ENCODE data around the gene ACAD11.

Gene ACAD11

GRCh38 chr3:132629928-132630327 lies 29.7 kb downstream of the ACAD11 start:
- Histone ChIP-seq H3K14ac (ENCODE audit: low read length) (no peak overlapping the region), H3K4me2 (ENCODE audit: insufficient read depth, low read length, poor library complexity, severe bottlenecking) (no peak overlapping the region), H2BK12ac (ENCODE audit: low read length) (no peak overlapping the region), H3K23ac (ENCODE audit: low read depth, low read length, poor library complexity) (no peak overlapping the region), H3K36me3 (replicated peaks in 1 of 2; ENCODE audit: control insufficient read depth in 2 of 2, insufficient read depth in 2 of 2, low read length in 2 of 2) (peaks cover 2 to 53% of the 10 kb centered on the region in 2 donors), H3K9ac (ENCODE audit: low read depth, low read length, poor library complexity) (no peak overlapping the region), H3K79me1 (ENCODE audit: low read depth, low read length) (no peaks in the 10 kb centered on the region), H4K91ac (ENCODE audit: low read depth, low read length, poor library complexity) (no peak overlapping the region), H3K4ac (ENCODE audit: low read length) (no peak overlapping the region), H2BK120ac (ENCODE audit: low read depth, low read length) (no peak overlapping the region), H2AK5ac (ENCODE audit: low read depth, low read length) (no peak overlapping the region), H3K4me3 (ENCODE audit: low read length in 2 of 2) (no peak overlapping the region), H3K9me3 (replicated peaks in 1 of 2; ENCODE audit: control insufficient read depth in 2 of 2, insufficient read depth in 1 of 2, low read depth in 1 of 2, low read length in 2 of 2) (no peaks in the 10 kb centered on the region), H2AFZ (ENCODE audit: low read length) (no peak overlapping the region), H3K4me1 (ENCODE audit: control insufficient read depth in 2 of 2, insufficient read depth in 1 of 2, low read depth in 1 of 2, low read length in 2 of 2) (no peaks in the 10 kb centered on the region), H2BK15ac (ENCODE audit: low read length) (no peak overlapping the region), H3K27ac (replicated peaks; ENCODE audit: low read length) (no peak overlapping the region), H4K8ac (ENCODE audit: low read depth, low read length) (no peak overlapping the region), H3K18ac (ENCODE audit: low read length) (no peak overlapping the region), H2BK5ac (ENCODE audit: low read length) (no peak overlapping the region), H3K27me3 (ENCODE audit: control insufficient read depth in 3 of 3, insufficient read depth in 3 of 3, low read depth in 1 of 3, low read length in 3 of 3) (no peaks in the 10 kb centered on the region)
- WGBS, 2 donors (ENCODE audit: extremely low coverage in 2 of 2, insufficient read length in 2 of 2, insufficient replicate concordance in 1 of 2) = no CpG with 5 or more reads among the region's 1 CpG
- DNase-seq (ENCODE audit: low spot score) = no peak

GRCh38 chr3:132628157-132628556 lies 31.5 kb downstream of the ACAD11 start:
- Histone ChIP-seq H3K14ac (ENCODE audit: low read length) (no peak overlapping the region), H2AK5ac (ENCODE audit: low read depth, low read length) (no peak overlapping the region), H2BK5ac (ENCODE audit: low read length) (no peak overlapping the region), H3K9ac (ENCODE audit: low read depth, low read length, poor library complexity) (no peak overlapping the region), H2BK12ac (ENCODE audit: low read length) (no peak overlapping the region), H3K79me1 (ENCODE audit: low read depth, low read length) (no peaks in the 10 kb centered on the region), H3K18ac (ENCODE audit: low read length) (no peak overlapping the region), H3K23ac (ENCODE audit: low read depth, low read length, poor library complexity) (no peak overlapping the region), H3K27ac (replicated peaks; ENCODE audit: low read length) (no peak overlapping the region), H3K4me2 (ENCODE audit: insufficient read depth, low read length, poor library complexity, severe bottlenecking) (no peak overlapping the region), H3K9me3 (replicated peaks in 1 of 2; ENCODE audit: control insufficient read depth in 2 of 2, insufficient read depth in 1 of 2, low read depth in 1 of 2, low read length in 2 of 2) (no peaks in the 10 kb centered on the region), H3K4me1 (ENCODE audit: control insufficient read depth in 2 of 2, insufficient read depth in 1 of 2, low read depth in 1 of 2, low read length in 2 of 2) (no peaks in the 10 kb centered on the region), H3K27me3 (ENCODE audit: control insufficient read depth in 3 of 3, insufficient read depth in 3 of 3, low read depth in 1 of 3, low read length in 3 of 3) (no peaks in the 10 kb centered on the region), H2AFZ (ENCODE audit: low read length) (no peak overlapping the region), H4K91ac (ENCODE audit: low read depth, low read length, poor library complexity) (no peak overlapping the region), H4K8ac (ENCODE audit: low read depth, low read length) (no peak overlapping the region), H2BK15ac (ENCODE audit: low read length) (no peak overlapping the region), H3K4ac (ENCODE audit: low read length) (no peak overlapping the region), H3K36me3 (replicated peaks in 1 of 2; ENCODE audit: control insufficient read depth in 2 of 2, insufficient read depth in 2 of 2, low read length in 2 of 2) (peaks cover 2 to 60% of the 10 kb centered on the region in 2 donors), H3K4me3 (ENCODE audit: low read length in 2 of 2) (no peak overlapping the region), H2BK120ac (ENCODE audit: low read depth, low read length) (no peak overlapping the region)
- DNase-seq (ENCODE audit: low spot score) = no peak
- WGBS, 2 donors (ENCODE audit: extremely low coverage in 2 of 2, insufficient read length in 2 of 2, insufficient replicate concordance in 1 of 2) = no CpG with 5 or more reads among the region's 2 CpGs

DNA sequence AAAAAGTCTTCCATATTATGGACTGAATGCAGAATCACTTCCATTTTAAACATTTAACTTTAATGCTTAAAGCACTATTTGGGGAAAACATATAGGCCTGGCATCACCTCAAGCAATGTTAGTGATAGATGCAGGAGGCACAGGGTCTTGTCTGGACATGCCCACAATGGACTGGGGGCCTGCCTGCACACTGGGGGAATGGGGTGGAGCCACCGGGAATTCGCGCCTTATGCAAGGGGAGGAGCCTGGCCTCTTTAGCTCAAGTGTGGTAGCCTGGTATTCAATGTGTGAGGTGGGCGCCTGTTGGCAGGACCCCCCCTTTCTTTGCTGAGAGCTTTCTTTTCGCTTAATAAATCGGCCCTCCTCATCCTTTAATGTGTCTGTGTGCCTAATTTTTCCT lies 32.7 kb downstream of the ACAD11 start:
- Histone ChIP-seq H3K9me3 (replicated peaks in 1 of 2; ENCODE audit: control insufficient read depth in 2 of 2, insufficient read depth in 1 of 2, low read depth in 1 of 2, low read length in 2 of 2) (no peaks in the 10 kb centered on the region), H3K4me1 (ENCODE audit: control insufficient read depth in 2 of 2, insufficient read depth in 1 of 2, low read depth in 1 of 2, low read length in 2 of 2) (no peaks in the 10 kb centered on the region), H3K27me3 (ENCODE audit: control insufficient read depth in 3 of 3, insufficient read depth in 3 of 3, low read depth in 1 of 3, low read length in 3 of 3) (no peaks in the 10 kb centered on the region), H2AK5ac (ENCODE audit: low read depth, low read length) (no peak overlapping the region), H2AFZ (ENCODE audit: low read length) (peak overlapping the region; percentile 14), H2BK12ac (ENCODE audit: low read length) (no peak overlapping the region), H3K9ac (ENCODE audit: low read depth, low read length, poor library complexity) (no peak overlapping the region), H2BK5ac (ENCODE audit: low read length) (no peak overlapping the region), H3K79me1 (ENCODE audit: low read depth, low read length) (no peaks in the 10 kb centered on the region), H3K4ac (ENCODE audit: low read length) (no peak overlapping the region), H3K18ac (ENCODE audit: low read length) (no peak overlapping the region), H4K91ac (ENCODE audit: low read depth, low read length, poor library complexity) (no peak overlapping the region), H2BK15ac (ENCODE audit: low read length) (no peak overlapping the region), H4K8ac (ENCODE audit: low read depth, low read length) (no peak overlapping the region), H3K4me3 (ENCODE audit: low read length in 2 of 2) (no peak overlapping the region), H2BK120ac (ENCODE audit: low read depth, low read length) (no peak overlapping the region), H3K4me2 (ENCODE audit: insufficient read depth, low read length, poor library complexity, severe bottlenecking) (no peak overlapping the region), H3K27ac (replicated peaks; ENCODE audit: low read length) (no peak overlapping the region), H3K14ac (ENCODE audit: low read length) (no peak overlapping the region), H3K23ac (ENCODE audit: low read depth, low read length, poor library complexity) (no peak overlapping the region), H3K36me3 (replicated peaks in 1 of 2; ENCODE audit: control insufficient read depth in 2 of 2, insufficient read depth in 2 of 2, low read length in 2 of 2) (peaks cover 2 to 64% of the 10 kb centered on the region in 2 donors)
- no peak for DNase-seq (ENCODE audit: low spot score)
- no CpG with 5 or more reads among the region's 6 CpGs for WGBS, 2 donors (ENCODE audit: extremely low coverage in 2 of 2, insufficient read length in 2 of 2, insufficient replicate concordance in 1 of 2)

DNA sequence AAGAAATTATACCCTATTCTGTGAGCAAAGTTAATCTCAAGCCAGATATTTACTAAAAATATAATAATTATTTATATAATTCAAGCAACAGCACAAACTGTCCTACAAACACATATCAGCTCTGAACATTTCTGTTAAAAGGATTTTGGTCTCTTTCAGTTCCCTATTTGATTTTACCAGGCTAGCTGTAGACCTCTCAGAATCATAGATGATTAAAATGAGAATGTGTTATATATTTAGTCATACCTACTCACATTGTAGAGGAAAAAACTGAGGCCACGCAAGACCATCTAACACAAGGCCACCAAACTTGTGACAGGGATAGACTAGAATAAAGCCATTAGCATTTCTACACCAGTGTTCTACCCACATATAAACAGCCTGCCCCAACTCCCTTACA lies 34.0 kb downstream of the ACAD11 start:
- no CpG with 5 or more reads among the region's 1 CpG for WGBS, 2 donors (ENCODE audit: extremely low coverage in 2 of 2, insufficient read length in 2 of 2, insufficient replicate concordance in 1 of 2)
- H3K4ac ChIP-seq (ENCODE audit: low read length) = no peak overlapping the region
- no peak overlapping the region for H4K8ac ChIP-seq (ENCODE audit: low read depth, low read length)
- H3K79me1 ChIP-seq (ENCODE audit: low read depth, low read length) = no peaks in the 10 kb centered on the region
- H2BK15ac ChIP-seq (ENCODE audit: low read length) = no peak overlapping the region
- no peak overlapping the region for H3K4me2 ChIP-seq (ENCODE audit: insufficient read depth, low read length, poor library complexity, severe bottlenecking)
- no peaks in the 10 kb centered on the region for H3K4me1 ChIP-seq (ENCODE audit: control insufficient read depth in 2 of 2, insufficient read depth in 1 of 2, low read depth in 1 of 2, low read length in 2 of 2)
- H3K14ac ChIP-seq (ENCODE audit: low read length) = no peak overlapping the region
- no peak overlapping the region for H3K18ac ChIP-seq (ENCODE audit: low read length)
- no peak overlapping the region for H2BK5ac ChIP-seq (ENCODE audit: low read length)
- H2BK120ac ChIP-seq (ENCODE audit: low read depth, low read length) = no peak overlapping the region
- peaks cover 2 to 58% of the 10 kb centered on the region in 2 donors for H3K36me3 ChIP-seq (replicated peaks in 1 of 2; ENCODE audit: control insufficient read depth in 2 of 2, insufficient read depth in 2 of 2, low read length in 2 of 2)
- H3K23ac ChIP-seq (ENCODE audit: low read depth, low read length, poor library complexity) = no peak overlapping the region
- no peak overlapping the region for H2AK5ac ChIP-seq (ENCODE audit: low read depth, low read length)
- no peaks in the 10 kb centered on the region for H3K9me3 ChIP-seq (replicated peaks in 1 of 2; ENCODE audit: control insufficient read depth in 2 of 2, insufficient read depth in 1 of 2, low read depth in 1 of 2, low read length in 2 of 2)
- no peak overlapping the region for H3K4me3 ChIP-seq (ENCODE audit: low read length in 2 of 2)
- H3K27ac ChIP-seq (replicated peaks; ENCODE audit: low read length) = no peak overlapping the region
- DNase-seq (ENCODE audit: low spot score) = no peak
- no peaks in the 10 kb centered on the region for H3K27me3 ChIP-seq (ENCODE audit: control insufficient read depth in 3 of 3, insufficient read depth in 3 of 3, low read depth in 1 of 3, low read length in 3 of 3)
- H3K9ac ChIP-seq (ENCODE audit: low read depth, low read length, poor library complexity) = no peak overlapping the region
- no peak overlapping the region for H2BK12ac ChIP-seq (ENCODE audit: low read length)
- no peak overlapping the region for H2AFZ ChIP-seq (ENCODE audit: low read length)
- H4K91ac ChIP-seq (ENCODE audit: low read depth, low read length, poor library complexity) = no peak overlapping the region
